Lung (tissue), 12 donors: ENCODE results near the gene HNRNPL. TPM values are rescaled to one million over a fixed set of nuclear protein-coding genes. Genes with fewer than 3 reads are reported as not detected.
A peak's percentile ranks its signal among the peaks of the same experiment; 100 is the strongest.
"Not testable (repeated sequence)": the region's sequence is repeated elsewhere in the genome, so short reads cannot be mapped to it uniquely, and the experiment has no call there.

Experiments
- ATAC-seq: fragments of 200-7000 bp; cut with Tn5 transposase; one replicate; pipeline ENCODE4 v1.9.1; 2020; ENCODE audit warnings: moderate number of reproducible peaks; ENCODE audit not compliant: insufficient read depth, low FRiP score
- DNase-seq, 3 donors: peaks; one replicate each; pipeline ENCODE4 v3.0.0-alpha.2; 2013 to 2017
- H3K27ac ChIP-seq, 2 donors: one replicate each; pipeline ENCODE4 v1.5.1; 2013; ENCODE audit warnings: mild to moderate bottlenecking in 2 of 2, moderate library complexity in 2 of 2, control low read depth in 1 of 2, inconsistent platforms in 1 of 2, low read depth in 1 of 2, low read length in 1 of 2
- H3K27me3 ChIP-seq, 3 donors: one replicate each; pipeline ENCODE4 v1.5.1; 2013; ENCODE audit warnings: low read length in 2 of 3; ENCODE audit not compliant: control insufficient read depth in 3 of 3, insufficient read depth in 3 of 3
- H3K36me3 ChIP-seq, 4 donors: one replicate each; pipeline ENCODE4 v1.5.1; 2013; ENCODE audit warnings: low read length in 4 of 4, mild to moderate bottlenecking in 1 of 4, moderate library complexity in 1 of 4; ENCODE audit not compliant: control insufficient read depth in 4 of 4, insufficient read depth in 4 of 4
- H3K4me1 ChIP-seq, 5 donors: one replicate each; pipeline ENCODE4 v1.5.1; 2013; ENCODE audit warnings: low read length in 5 of 5, mild to moderate bottlenecking in 2 of 5, moderate library complexity in 1 of 5; ENCODE audit not compliant: control insufficient read depth in 5 of 5, insufficient read depth in 5 of 5
- H3K4me3 ChIP-seq: one replicate; pipeline ENCODE4 v1.5.1; 2013; ENCODE audit warnings: mild to moderate bottlenecking, control low read depth, moderate library complexity
- H3K9ac ChIP-seq, 2 donors: one replicate each; pipeline ENCODE4 v1.5.1; 2013; ENCODE audit warnings: low read length in 2 of 2, control low read depth in 1 of 2; ENCODE audit not compliant: insufficient read depth in 1 of 2
- H3K9me3 ChIP-seq, 4 donors: one replicate each; pipeline ENCODE4 v1.5.1; 2013; ENCODE audit warnings: low read length in 3 of 4, mild to moderate bottlenecking in 1 of 4, moderate library complexity in 1 of 4; ENCODE audit not compliant: control insufficient read depth in 4 of 4, insufficient read depth in 3 of 4
- WGBS, 2 donors: extraction: QIAGEN DNeasy Blood & Tissue Kit; methylation state at CpG; one replicate each; pipeline ENCODE4 v1.1.7; 2013; 5-methylcytosine and 5-hydroxymethylcytosine counted together
- polyA plus RNA-seq, 2 donors: library from polyadenylated mRNA; stranded (reverse); fragments of 200-250 nt; gene quantifications; one replicate each; pipeline ENCODE4 v1.2.1, GENCODE V29; 2013
- total RNA-seq, 2 donors: library from RNA; depleted of rRNA in 1 of 2; stranded (reverse); fragments of >200 nt in 1 of 2; gene quantifications; one replicate each; pipeline ENCODE4 v1.2.1, GENCODE V29; 2014 to 2021
- TF ChIP-seq, protein P1 (sequence below): IDR thresholded peaks from 2 replicates; pipeline ENCODE4 v1.5.1; 2012; ENCODE audit warnings: mild to moderate bottlenecking; ENCODE audit errors: control extremely low read depth, extremely low read depth
- donor health status: control.
- donor health status: control.
- donor health status: Bipolar disorder and iron deficiency.
- donor health status: healthy.
- donor health status: DM: yes; HTN: yes; CAD: no.

HNRNPL gene
- total and polyA plus RNA-seq, 4 donors, result 169 to 298 (median 209) TPM

DNA sequence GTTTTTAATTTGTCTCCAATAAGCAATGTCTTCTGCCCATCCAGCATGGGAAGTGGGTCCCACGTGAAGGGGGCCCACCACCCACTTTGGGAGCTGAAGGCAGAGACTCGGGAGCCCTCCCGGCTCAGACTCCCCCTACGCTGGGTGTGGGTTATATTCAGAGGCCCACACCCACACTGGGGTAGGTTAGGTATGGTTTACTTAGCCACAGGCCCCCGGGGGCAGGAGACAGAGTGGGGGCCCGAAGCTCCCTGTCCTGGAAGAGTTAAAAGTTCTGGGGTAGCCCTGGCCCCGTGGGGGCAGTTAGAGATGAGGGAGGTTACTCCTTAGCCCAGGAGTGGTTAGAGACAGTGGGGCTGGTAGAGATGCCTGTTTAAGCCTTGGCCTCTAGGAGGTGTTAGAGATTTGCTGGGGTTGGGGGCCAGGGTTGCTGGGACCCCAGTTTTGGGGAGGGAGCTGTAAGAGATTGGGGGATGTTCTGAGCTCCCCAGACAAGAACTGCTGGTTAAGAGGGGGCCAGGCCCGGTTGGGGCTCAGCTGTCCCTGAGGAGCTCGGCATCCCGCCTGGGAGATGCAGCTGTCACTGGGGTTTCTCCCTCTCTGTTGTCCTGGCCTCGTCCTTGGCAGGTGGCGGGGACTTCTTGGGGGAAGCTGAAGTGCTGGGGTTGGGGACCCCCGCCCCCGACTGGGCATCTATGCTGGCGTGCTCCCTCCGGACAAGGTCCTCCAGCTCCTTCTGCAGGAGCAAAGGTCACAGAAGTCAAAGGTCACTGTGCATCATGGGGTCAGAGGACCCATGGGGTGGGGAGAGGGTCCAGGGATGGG lies 29.0 kb upstream of the HNRNPL start:
- no peak overlapping the region for H3K4me3 ChIP-seq
- peak overlapping the region in 1 of 2 donors; percentile 79 for H3K27ac ChIP-seq
- peaks cover 0 to 11% (median 2%) of the 10 kb centered on the region in 5 donors for H3K4me1 ChIP-seq
- peaks cover 0 to 21% (median 3%) of the 10 kb centered on the region in 4 donors for H3K36me3 ChIP-seq
- no peak for DNase-seq
- no peaks in the 10 kb centered on the region for H3K27me3 ChIP-seq
- ATAC-seq, result no peak
- TF ChIP-seq, protein P1, sequence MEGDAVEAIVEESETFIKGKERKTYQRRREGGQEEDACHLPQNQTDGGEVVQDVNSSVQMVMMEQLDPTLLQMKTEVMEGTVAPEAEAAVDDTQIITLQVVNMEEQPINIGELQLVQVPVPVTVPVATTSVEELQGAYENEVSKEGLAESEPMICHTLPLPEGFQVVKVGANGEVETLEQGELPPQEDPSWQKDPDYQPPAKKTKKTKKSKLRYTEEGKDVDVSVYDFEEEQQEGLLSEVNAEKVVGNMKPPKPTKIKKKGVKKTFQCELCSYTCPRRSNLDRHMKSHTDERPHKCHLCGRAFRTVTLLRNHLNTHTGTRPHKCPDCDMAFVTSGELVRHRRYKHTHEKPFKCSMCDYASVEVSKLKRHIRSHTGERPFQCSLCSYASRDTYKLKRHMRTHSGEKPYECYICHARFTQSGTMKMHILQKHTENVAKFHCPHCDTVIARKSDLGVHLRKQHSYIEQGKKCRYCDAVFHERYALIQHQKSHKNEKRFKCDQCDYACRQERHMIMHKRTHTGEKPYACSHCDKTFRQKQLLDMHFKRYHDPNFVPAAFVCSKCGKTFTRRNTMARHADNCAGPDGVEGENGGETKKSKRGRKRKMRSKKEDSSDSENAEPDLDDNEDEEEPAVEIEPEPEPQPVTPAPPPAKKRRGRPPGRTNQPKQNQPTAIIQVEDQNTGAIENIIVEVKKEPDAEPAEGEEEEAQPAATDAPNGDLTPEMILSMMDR, result no peak
- H3K9me3 ChIP-seq, result no peaks in the 10 kb centered on the region
- WGBS, 2 donors, result 66 to 76% methylated on average over 16 of the region's 16 CpGs
- H3K9ac ChIP-seq, result peak overlapping the region in 1 of 2 donors; percentile 5

DNA sequence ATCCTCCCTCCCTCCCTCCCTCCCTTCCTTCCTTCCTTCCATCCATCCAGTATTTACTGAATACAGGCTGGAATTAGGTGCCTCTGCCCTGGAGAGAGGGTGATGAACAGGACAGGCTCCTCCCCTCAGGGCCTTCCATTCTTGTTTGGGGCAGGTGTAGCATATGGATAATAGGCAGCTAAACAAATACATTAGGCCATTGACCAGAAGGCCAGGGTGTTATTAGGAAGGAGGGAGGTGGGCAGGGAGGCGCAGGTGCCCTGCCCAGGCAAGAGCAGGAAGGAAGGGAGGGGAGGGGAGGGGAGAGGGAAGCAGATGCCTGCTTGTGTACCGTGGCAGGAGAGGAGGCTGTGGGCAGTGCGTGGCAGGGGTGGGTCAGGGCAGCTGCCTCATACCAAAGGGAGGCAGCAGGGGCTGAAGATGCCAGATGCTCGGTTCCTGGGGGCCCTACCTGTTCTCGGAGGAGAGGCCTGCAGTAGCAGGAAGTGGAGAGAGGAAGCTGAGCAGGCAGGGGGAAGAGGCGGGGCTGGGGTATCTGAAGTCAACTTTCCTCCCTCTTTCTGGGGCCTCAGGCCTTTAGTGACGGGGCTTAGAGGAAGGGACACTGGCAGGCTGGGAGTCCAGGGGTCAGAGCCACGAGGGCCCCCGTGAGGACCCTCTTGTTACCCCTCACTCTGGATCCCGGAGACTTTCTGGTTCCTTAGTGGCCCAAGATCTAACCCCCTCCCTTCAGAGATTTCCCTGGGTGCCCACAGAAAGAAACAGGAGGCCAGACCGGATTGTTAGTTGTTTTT lies 28.2 kb upstream of the HNRNPL start, which contains the start of gene RINL:
TSS of gene RINL (minus strand) at position 495 of the 794 bp plus-strand sequence. CDS start 1,533 bp downstream, outside the sequence.
- peak in 1 of 3 donors; percentile 28 for DNase-seq
- H3K4me1 ChIP-seq, result peaks cover 0 to 11% (median 2%) of the 10 kb centered on the region in 5 donors
- H3K4me3 ChIP-seq, result no peak within 1 kb of the TSS
- H3K9ac ChIP-seq, result peak within 1 kb of the TSS in 1 of 2 donors; percentile 5
- ATAC-seq, result peak; percentile 58
- no peaks in the 10 kb centered on the region for H3K9me3 ChIP-seq
- H3K27ac ChIP-seq, result peak within 1 kb of the TSS in 1 of 2 donors; percentile 79
- peaks cover 0 to 17% (median 2%) of the 10 kb centered on the region in 4 donors for H3K36me3 ChIP-seq
- H3K27me3 ChIP-seq, result no peaks in the 10 kb centered on the region
- TF ChIP-seq, protein P1, result no peak
- 7 to 22% methylated on average over 11 of the region's 11 CpGs for WGBS, 2 donors

DNA sequence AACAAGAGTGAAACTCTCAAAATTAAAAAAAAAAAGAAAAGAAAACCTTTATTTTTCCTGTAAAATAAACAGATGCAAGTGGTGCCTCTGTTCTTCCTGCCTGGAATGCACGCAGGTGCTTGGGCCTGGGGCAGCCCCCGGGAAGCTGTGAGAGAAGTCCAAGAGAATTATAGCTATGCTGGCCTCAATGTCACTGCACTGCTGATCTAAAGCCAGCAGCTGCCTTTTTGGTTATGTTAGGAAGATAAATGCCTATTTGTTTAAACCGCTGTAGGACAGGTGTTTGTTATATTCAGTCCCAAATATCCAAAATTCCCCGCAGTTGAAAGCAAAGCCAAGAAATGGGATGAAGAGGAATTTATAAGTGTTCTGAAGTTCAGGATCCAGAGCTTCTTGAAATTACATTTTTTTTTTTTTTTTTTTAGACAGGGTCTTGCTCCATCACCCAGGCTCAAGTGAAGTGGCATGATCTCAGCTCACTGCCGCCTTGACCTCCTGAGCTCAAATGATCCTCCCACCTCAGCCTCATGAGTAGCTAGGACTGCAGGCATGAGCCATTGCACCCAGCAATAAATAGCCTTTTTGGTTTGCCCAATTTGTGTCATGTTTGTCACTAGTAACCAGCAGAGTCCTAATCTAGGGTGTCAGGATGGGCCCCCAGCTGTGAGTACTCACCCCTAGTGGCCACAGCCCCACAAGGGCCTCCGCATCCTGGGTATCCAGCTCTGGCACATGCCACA lies 26.0 kb upstream of the HNRNPL start:
- ATAC-seq (no peak), DNase-seq (no peak)
- Histone ChIP-seq H3K9me3 (no peaks in the 10 kb centered on the region), H3K27ac (no peak overlapping the region), H3K36me3 (peaks cover 0 to 11% (median 0%) of the 10 kb centered on the region in 4 donors), H3K9ac (no peak overlapping the region), H3K27me3 (no peaks in the 10 kb centered on the region), H3K4me1 (peaks cover 0 to 11% (median 2%) of the 10 kb centered on the region in 5 donors), H3K4me3 (no peak overlapping the region)
- TF ChIP-seq, protein P1, result no peak
- WGBS, 2 donors, result 76 to 90% methylated on average over 6 of the region's 6 CpGs

GRCh38 chr19:38873400-38873799 lies 23.6 kb upstream of the HNRNPL start:
- not testable (repeated sequence) for DNase-seq, H3K9me3 ChIP-seq
- WGBS, 2 donors, result 91 to 93% methylated on average over 10 of the region's 10 CpGs

More at GRCh38 chr19:38873400-38873799, 23.6 kb upstream of the HNRNPL start:
- H3K27ac ChIP-seq, H3K27me3 ChIP-seq, H3K36me3 ChIP-seq, H3K4me3 ChIP-seq, ATAC-seq, H3K9ac ChIP-seq: not testable (repeated sequence)
- peaks cover 0 to 20% (median 8%) of the 10 kb centered on the region in 5 donors for H3K4me1 ChIP-seq
